Tibial nerve (tissue), 4 donors: ENCODE results near the gene ST8SIA5. TPM values are rescaled to one million over a fixed set of nuclear protein-coding genes. Genes with fewer than 3 reads are reported as not detected.

Experiments
- DNase-seq, 2 donors: peaks; one replicate each; pipeline ENCODE4 v3.0.0-alpha.2; 2019; ENCODE audit warnings: low spot score in 2 of 2
- H3K27ac ChIP-seq, 4 donors: fragments of 200-600 bp; sonication (generic) in 3 of 4; one replicate each; pipeline ENCODE4 v1.5.1; 2017 to 2019; ENCODE audit warnings: mild to moderate bottlenecking in 1 of 4
- H3K27me3 ChIP-seq, 2 donors: fragments of 200-600 bp; sonication (generic) in 1 of 2; one replicate each; pipeline versions ENCODE4 v1.5.1 to v1.6.0; 2017 to 2019
- H3K36me3 ChIP-seq, 3 donors: fragments of 200-600 bp; sonication (generic); one replicate each; pipeline ENCODE4 v1.5.1; 2018 to 2019
- H3K4me1 ChIP-seq, 4 donors: fragments of 200-600 bp; sonication (generic) in 3 of 4; one replicate each; pipeline ENCODE4 v1.5.1; 2017 to 2019
- H3K4me3 ChIP-seq, 4 donors: fragments of 200-600 bp; sonication (generic) in 3 of 4; one replicate each; pipeline ENCODE4 v1.5.1; 2017 to 2019; ENCODE audit warnings: mild to moderate bottlenecking in 1 of 4, moderate library complexity in 1 of 4
- H3K9me3 ChIP-seq, 4 donors: fragments of 200-600 bp; sonication (generic) in 3 of 4; one replicate each; pipeline ENCODE4 v1.5.1; 2017 to 2019
- CTCF ChIP-seq, 5 experiments: fragments of 200-600 bp in 3 of 5; fragments of 450-650 bp in 2 of 5; sonication (generic) in 3 of 5; IDR thresholded peaks; one replicate each; pipeline ENCODE4 v1.5.1; 2016 to 2019; ENCODE audit warnings: antibody characterized with exemption in 5 of 5, mild to moderate bottlenecking in 3 of 5, moderate library complexity in 2 of 5
- EP300 ChIP-seq, 2 donors: sonication (generic); formaldehyde crosslinking; IDR thresholded peaks; one replicate each; pipeline ENCODE4 v1.6.1; 2017; ENCODE audit warnings: antibody characterized with exemption in 2 of 2, mild to moderate bottlenecking in 1 of 2
- POLR2A ChIP-seq, 2 donors: fragments of 450-650 bp; IDR thresholded peaks; one replicate each; pipeline ENCODE4 v1.6.1; 2017; ENCODE audit warnings: antibody characterized with exemption in 2 of 2, mild to moderate bottlenecking in 2 of 2, moderate library complexity in 2 of 2
- WGBS, 2 donors: methylation state at CpG; one replicate each; pipeline ENCODE4 v1.1.5; 2018; 5-methylcytosine and 5-hydroxymethylcytosine counted together
- total RNA-seq, 4 donors: library from RNA; depleted of rRNA; stranded (reverse); fragments of >200 nt; gene quantifications; one replicate each; pipeline ENCODE4 v1.1.0, GENCODE V29; 2016

ST8SIA5 gene
- total RNA-seq, 4 donors from 2014 or later = not detected

DNA sequence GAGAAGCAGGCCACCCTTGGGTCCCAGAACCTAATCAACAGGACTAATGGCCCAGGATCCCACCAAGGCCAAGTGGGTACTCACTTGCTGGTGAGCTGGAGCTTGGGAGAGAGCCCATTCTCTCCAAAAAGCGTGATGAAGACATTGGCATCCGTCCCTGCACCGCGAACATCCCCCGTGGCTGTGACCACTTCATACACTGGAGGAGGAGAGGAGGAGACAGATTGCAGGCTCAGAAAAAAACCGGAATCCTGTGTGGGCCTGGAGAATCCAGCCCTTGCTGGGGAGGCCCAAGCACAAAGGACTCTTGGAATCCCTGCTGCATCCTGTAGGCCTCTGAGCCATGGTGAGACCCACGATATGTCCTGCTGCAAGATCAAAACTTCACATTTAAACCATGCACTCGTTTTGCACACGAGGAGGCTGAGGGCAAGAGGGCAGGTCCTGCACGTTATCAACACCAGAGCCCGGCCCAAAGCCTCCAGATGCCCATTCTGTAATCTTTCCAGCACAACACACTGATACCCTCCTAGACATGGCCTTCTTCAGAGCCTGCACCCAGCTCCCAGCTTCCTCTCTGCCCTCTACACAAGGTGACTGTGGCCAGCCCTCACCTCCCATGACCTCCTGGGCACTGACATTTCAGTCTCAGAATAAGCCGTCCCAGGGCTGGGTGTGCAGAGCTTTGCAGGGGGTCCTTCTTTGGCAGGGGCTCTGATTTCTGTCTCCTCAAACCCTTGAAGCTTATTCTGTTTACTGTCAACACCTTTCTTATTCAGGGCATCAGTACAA is 107.6 kb downstream of the ST8SIA5 start:
- TF ChIP-seq CTCF (IDR thresholded peaks at IDR 0.05) = no peak
- TF ChIP-seq POLR2A (IDR thresholded peaks at IDR 0.05) = no peak
- no peak for TF ChIP-seq EP300 (IDR thresholded peaks at IDR 0.05)
- Histone ChIP-seq H3K9me3 (no peaks in the 10 kb centered on the region), H3K4me1 (no peaks in the 10 kb centered on the region), H3K4me3 (no peak overlapping the region), H3K27me3 (no peaks in the 10 kb centered on the region), H3K27ac (no peak overlapping the region), H3K36me3 (no peaks in the 10 kb centered on the region)
- WGBS, 2 donors = 69 to 70% methylated on average over 12 of the region's 12 CpGs
- DNase-seq = no peak

- H3K27ac ChIP-seq = no peak overlapping the region
- TF ChIP-seq CTCF (IDR thresholded peaks at IDR 0.05) (no peak), EP300 (IDR thresholded peaks at IDR 0.05) (no peak), POLR2A (IDR thresholded peaks at IDR 0.05) (no peak)
- DNase-seq = no peak
- no peak overlapping the region for H3K4me3 ChIP-seq
- H3K4me1 ChIP-seq = no peaks in the 10 kb centered on the region
- no peaks in the 10 kb centered on the region for H3K36me3 ChIP-seq
- H3K9me3 ChIP-seq = no peaks in the 10 kb centered on the region
- H3K27me3 ChIP-seq = no peaks in the 10 kb centered on the region
- 73 to 80% methylated on average over 7 of the region's 7 CpGs for WGBS, 2 donors
Observed at GRCh38 chr18:46646468-46646867, 110.4 kb downstream of the ST8SIA5 start.

GRCh38 chr18:46642561-46642960 is 114.3 kb downstream of the ST8SIA5 start:
- H3K4me3 ChIP-seq = no peak overlapping the region
- DNase-seq = no peak
- WGBS, 2 donors = 69 to 76% methylated on average over 5 of the region's 5 CpGs

GRCh38 chr18:46641917-46642316 is 114.9 kb downstream of the ST8SIA5 start:
- H3K4me1 ChIP-seq = no peaks in the 10 kb centered on the region
- no peaks in the 10 kb centered on the region for H3K36me3 ChIP-seq
- WGBS, 2 donors = 73 to 80% methylated on average over 7 of the region's 7 CpGs
- H3K4me3 ChIP-seq = no peak overlapping the region
- no peak overlapping the region for H3K27ac ChIP-seq
- no peak for DNase-seq
- H3K27me3 ChIP-seq = no peaks in the 10 kb centered on the region
- H3K9me3 ChIP-seq = no peaks in the 10 kb centered on the region
- TF ChIP-seq POLR2A (IDR thresholded peaks at IDR 0.05) (no peak), EP300 (IDR thresholded peaks at IDR 0.05) (no peak), CTCF (IDR thresholded peaks at IDR 0.05) (no peak)

More at GRCh38 chr18:46642561-46642960, 114.3 kb downstream of the ST8SIA5 start:
- H3K27ac ChIP-seq = no peak overlapping the region
- H3K9me3 ChIP-seq = no peaks in the 10 kb centered on the region
- H3K36me3 ChIP-seq = no peaks in the 10 kb centered on the region
- no peaks in the 10 kb centered on the region for H3K27me3 ChIP-seq
- TF ChIP-seq CTCF (IDR thresholded peaks at IDR 0.05) = no peak
- no peaks in the 10 kb centered on the region for H3K4me1 ChIP-seq

DNA sequence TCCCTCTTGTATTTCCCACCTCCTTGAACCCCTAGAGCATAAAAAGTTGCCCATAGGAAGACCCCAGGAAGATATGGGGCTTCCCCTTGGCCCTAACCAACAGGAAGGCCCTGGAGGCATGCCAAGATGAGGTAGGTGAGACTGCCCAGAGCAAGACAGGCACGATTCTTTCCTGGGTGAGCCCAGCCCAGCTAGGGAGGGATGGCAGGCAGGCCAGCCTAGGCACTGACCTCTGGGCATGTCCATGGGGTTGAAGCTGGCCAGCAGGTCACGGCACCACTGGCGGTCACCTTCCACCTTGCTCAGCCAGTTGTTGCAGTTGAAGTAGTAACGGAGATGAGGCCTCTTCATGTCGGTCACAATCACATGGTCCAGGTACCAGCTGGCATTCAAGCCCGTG is 117.5 kb downstream of the ST8SIA5 start:
- no peak for TF ChIP-seq POLR2A (IDR thresholded peaks at IDR 0.05)
- TF ChIP-seq CTCF (IDR thresholded peaks at IDR 0.05) = no peak
- TF ChIP-seq EP300 (IDR thresholded peaks at IDR 0.05) = no peak
- Histone ChIP-seq H3K4me3 (no peak overlapping the region), H3K4me1 (no peaks in the 10 kb centered on the region), H3K9me3 (no peaks in the 10 kb centered on the region), H3K36me3 (no peaks in the 10 kb centered on the region), H3K27me3 (no peaks in the 10 kb centered on the region), H3K27ac (no peak overlapping the region)
- no peak for DNase-seq
- WGBS, 2 donors = 87 to 88% methylated on average over 4 to 6 of the region's 6 CpGs
